K562 (cell line): Measurements from ENCODE around the gene USP32.

Experiments used
- E2F3 ChIP-seq: fragments of 250-450 bp; sonication (Bioruptor Pico); IDR thresholded peaks from 2 replicates; pipeline ENCODE4 v1.4.0; 2020; ENCODE audit warnings: mild to moderate bottlenecking
- ELF1 ChIP-seq: fragments of 200-800 bp; sonication (Bioruptor generic); IDR thresholded peaks from 2 replicates; pipeline ENCODE4 v1.6.1; 2016; ENCODE audit warnings: missing genetic modification characterization, missing compliant biosample characterization
- HCFC1 ChIP-seq: IDR thresholded peaks from 2 replicates; pipeline ENCODE4 v1.6.1; 2012; ENCODE audit warnings: low read depth, low read length, improper control_type of control experiment
- MAZ ChIP-seq, 2 experiments: fragments of 450-650 bp in 1 of 2; sonication (generic) in 1 of 2; formaldehyde crosslinking; IDR thresholded peaks in 1 of 2; conservative IDR thresholded peaks in 1 of 2; 2 replicates each; pipeline versions ENCODE4 v1.4.0 to v1.5.0; 2020; ENCODE audit warnings: mild to moderate bottlenecking in 1 of 2, missing genetic modification reagents in 1 of 2
- TAF1 ChIP-seq: IDR thresholded peaks from 2 replicates; pipeline ENCODE4 v1.6.1; 2011; ENCODE audit warnings: mild to moderate bottlenecking, low read length, moderate library complexity; ENCODE audit not compliant: insufficient read depth, control insufficient read depth, severe bottlenecking; ENCODE audit errors: extremely low read depth
- TRIM24 ChIP-seq, 2 experiments: fragments of 450-650 bp; IDR thresholded peaks; 2 replicates each; pipeline ENCODE4 v1.6.1; 2016
- ZBTB43 ChIP-seq: sonication (generic); formaldehyde crosslinking; IDR thresholded peaks from 2 replicates; pipeline ENCODE4 v1.8.0; 2023; ENCODE audit warnings: mild to moderate bottlenecking, missing genetic modification reagents
- ZNF121 ChIP-seq: sonication (generic); formaldehyde crosslinking; conservative IDR thresholded peaks from 2 replicates; pipeline ENCODE4 v1.8.0; 2022; ENCODE audit warnings: missing genetic modification reagents
- ZNF282 ChIP-seq: sonication (generic); formaldehyde crosslinking; IDR thresholded peaks from 2 replicates; pipeline ENCODE4 v1.8.1; 2023; ENCODE audit warnings: missing genetic modification reagents
- TF ChIP-seq, protein P1 (sequence below), 2 experiments: fragments of 450-650 bp; IDR thresholded peaks; 2 replicates each; pipeline ENCODE4 v1.6.1; 2016
- TF ChIP-seq, protein P2 (sequence below): sonication (generic); formaldehyde crosslinking; IDR thresholded peaks from 2 replicates; pipeline ENCODE4 v1.8.0; 2022; ENCODE audit warnings: mild to moderate bottlenecking, low read depth, missing genetic modification reagents
- TF ChIP-seq, protein P3 (sequence below), 3 experiments: IDR thresholded peaks in 2 of 3; conservative IDR thresholded peaks in 1 of 3; 2 replicates each; pipeline ENCODE4 v1.5.1; 2011 to 2012; ENCODE audit warnings: low read length in 3 of 3, mild to moderate bottlenecking in 3 of 3, control low read depth in 2 of 3, improper control_type of control experiment in 1 of 3, inconsistent platforms in 1 of 3, low read depth in 1 of 3, mixed read lengths in 1 of 3, moderate library complexity in 1 of 3; ENCODE audit not compliant: insufficient read depth in 2 of 3
- TF ChIP-seq, protein P4 (sequence below): sonication (generic); formaldehyde crosslinking; IDR thresholded peaks from 2 replicates; pipeline ENCODE4 v1.8.1; 2023; ENCODE audit warnings: mild to moderate bottlenecking, missing genetic modification reagents

DNA sequence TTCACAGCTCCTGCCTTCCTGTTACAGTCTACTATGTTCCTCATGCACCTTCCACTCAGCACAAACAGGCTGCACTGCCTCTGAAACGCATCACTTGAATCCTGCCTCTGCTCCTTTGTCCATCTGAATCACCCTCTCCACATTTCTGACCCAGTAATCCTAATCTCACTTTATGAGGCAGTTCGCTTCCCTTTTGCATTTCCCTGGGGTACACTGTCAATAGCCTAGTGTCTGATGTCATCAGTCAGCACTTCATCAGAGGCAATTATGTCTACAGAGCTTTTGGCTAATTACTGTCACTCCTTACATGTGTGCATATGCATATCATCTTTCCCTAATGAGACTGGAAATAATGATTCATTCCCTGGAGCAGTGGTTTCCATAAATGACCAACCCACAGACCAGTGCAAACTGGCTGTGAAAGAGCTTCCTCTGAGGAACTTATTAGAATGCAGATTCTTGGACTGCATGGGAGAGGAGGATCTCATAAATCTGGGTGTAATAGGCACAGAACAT lies 218.6 kb downstream of the USP32 start:
- TF ChIP-seq ZBTB43 = no peak
- TF ChIP-seq E2F3 = no peak
- TF ChIP-seq HCFC1 = no peak
- TF ChIP-seq, protein P1, sequence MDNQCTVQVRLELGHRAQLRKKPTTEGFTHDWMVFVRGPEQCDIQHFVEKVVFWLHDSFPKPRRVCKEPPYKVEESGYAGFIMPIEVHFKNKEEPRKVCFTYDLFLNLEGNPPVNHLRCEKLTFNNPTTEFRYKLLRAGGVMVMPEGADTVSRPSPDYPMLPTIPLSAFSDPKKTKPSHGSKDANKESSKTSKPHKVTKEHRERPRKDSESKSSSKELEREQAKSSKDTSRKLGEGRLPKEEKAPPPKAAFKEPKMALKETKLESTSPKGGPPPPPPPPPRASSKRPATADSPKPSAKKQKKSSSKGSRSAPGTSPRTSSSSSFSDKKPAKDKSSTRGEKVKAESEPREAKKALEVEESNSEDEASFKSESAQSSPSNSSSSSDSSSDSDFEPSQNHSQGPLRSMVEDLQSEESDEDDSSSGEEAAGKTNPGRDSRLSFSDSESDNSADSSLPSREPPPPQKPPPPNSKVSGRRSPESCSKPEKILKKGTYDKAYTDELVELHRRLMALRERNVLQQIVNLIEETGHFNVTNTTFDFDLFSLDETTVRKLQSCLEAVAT (IDR thresholded peaks at IDR 0.05) = no peak
- TF ChIP-seq TRIM24 (IDR thresholded peaks at IDR 0.05) = no peak
- no peak for TF ChIP-seq TAF1
- TF ChIP-seq, protein P2, sequence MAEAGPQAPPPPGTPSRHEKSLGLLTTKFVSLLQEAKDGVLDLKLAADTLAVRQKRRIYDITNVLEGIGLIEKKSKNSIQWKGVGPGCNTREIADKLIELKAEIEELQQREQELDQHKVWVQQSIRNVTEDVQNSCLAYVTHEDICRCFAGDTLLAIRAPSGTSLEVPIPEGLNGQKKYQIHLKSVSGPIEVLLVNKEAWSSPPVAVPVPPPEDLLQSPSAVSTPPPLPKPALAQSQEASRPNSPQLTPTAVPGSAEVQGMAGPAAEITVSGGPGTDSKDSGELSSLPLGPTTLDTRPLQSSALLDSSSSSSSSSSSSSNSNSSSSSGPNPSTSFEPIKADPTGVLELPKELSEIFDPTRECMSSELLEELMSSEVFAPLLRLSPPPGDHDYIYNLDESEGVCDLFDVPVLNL (CRISPR knock-in tag) = no peak
- TF ChIP-seq, protein P3, sequence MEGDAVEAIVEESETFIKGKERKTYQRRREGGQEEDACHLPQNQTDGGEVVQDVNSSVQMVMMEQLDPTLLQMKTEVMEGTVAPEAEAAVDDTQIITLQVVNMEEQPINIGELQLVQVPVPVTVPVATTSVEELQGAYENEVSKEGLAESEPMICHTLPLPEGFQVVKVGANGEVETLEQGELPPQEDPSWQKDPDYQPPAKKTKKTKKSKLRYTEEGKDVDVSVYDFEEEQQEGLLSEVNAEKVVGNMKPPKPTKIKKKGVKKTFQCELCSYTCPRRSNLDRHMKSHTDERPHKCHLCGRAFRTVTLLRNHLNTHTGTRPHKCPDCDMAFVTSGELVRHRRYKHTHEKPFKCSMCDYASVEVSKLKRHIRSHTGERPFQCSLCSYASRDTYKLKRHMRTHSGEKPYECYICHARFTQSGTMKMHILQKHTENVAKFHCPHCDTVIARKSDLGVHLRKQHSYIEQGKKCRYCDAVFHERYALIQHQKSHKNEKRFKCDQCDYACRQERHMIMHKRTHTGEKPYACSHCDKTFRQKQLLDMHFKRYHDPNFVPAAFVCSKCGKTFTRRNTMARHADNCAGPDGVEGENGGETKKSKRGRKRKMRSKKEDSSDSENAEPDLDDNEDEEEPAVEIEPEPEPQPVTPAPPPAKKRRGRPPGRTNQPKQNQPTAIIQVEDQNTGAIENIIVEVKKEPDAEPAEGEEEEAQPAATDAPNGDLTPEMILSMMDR (IDR thresholded peaks at IDR 0.05 in 2 of 3, conservative IDR thresholded peaks at IDR 0.05 in 1 of 3; ENCODE audit: insufficient read depth in 2 of 3, low read depth in 1 of 3, low read length in 3 of 3) = no peak
- no peak for TF ChIP-seq ELF1 (tag)
- TF ChIP-seq ZNF121 (CRISPR knock-in tag) = no peak
- TF ChIP-seq, protein P4, sequence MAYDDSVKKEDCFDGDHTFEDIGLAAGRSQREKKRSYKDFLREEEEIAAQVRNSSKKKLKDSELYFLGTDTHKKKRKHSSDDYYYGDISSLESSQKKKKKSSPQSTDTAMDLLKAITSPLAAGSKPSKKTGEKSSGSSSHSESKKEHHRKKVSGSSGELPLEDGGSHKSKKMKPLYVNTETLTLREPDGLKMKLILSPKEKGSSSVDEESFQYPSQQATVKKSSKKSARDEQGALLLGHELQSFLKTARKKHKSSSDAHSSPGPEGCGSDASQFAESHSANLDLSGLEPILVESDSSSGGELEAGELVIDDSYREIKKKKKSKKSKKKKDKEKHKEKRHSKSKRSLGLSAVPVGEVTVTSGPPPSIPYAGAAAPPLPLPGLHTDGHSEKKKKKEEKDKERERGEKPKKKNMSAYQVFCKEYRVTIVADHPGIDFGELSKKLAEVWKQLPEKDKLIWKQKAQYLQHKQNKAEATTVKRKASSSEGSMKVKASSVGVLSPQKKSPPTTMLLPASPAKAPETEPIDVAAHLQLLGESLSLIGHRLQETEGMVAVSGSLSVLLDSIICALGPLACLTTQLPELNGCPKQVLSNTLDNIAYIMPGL (CRISPR knock-in tag) = no peak
- TF ChIP-seq MAZ (CRISPR knock-in tag; conservative IDR thresholded peaks at IDR 0.05 in 1 of 2, IDR thresholded peaks at IDR 0.05 in 1 of 2) = no peak
- TF ChIP-seq ZNF282 (CRISPR knock-in tag) = no peak
